ENCODE results near the gene CALCOCO1. TPM values are rescaled to one million over a fixed set of nuclear protein-coding genes. Genes with fewer than 3 reads are reported as not detected.

The CALCOCO1 gene
- total RNA-seq, 6 donors from 2014 or later, result 147 to 605 (median 204) TPM

DNA sequence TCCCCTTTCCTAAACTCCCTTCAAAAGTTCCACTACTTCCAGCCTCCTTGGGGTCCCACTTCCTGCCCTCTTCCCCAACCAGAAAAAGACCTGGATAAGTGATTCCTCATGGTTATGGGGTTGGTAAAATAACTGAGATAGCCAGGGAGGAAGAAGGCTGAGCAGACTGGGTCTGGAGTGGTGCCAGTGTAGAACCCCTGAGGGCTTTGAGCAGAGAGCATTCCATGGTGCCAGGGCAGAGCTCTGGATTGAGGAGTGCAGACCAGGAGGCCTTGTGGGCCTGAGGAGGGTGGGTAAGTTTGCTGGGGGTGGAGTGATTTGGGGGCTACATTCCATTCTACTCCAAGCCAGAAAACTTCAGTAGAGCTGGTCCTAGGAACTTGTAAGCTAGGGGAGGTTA lies 34.1 kb upstream of the CALCOCO1 start:
- peaks cover 0 to 5% (median 0%) of the 10 kb centered on the region in 4 donors for H3K27me3 ChIP-seq
- H3K4me3 ChIP-seq, result no peak overlapping the region

GRCh38 chr12:53759261-53759660 lies 32.0 kb upstream of the CALCOCO1 start:
- ATAC-seq (ENCODE audit: low FRiP score in 2 of 2) (no peak), DNase-seq (no peak)
- H3K36me3 ChIP-seq, result no peaks in the 10 kb centered on the region
- H3K27ac ChIP-seq, result no peak overlapping the region
- H3K27me3 ChIP-seq, result peaks cover 0 to 5% (median 0%) of the 10 kb centered on the region in 4 donors
- no peaks in the 10 kb centered on the region for H3K9me3 ChIP-seq
- WGBS, 2 donors, result 79 to 81% methylated on average over 2 of the region's 2 CpGs
- TF ChIP-seq, protein P1, sequence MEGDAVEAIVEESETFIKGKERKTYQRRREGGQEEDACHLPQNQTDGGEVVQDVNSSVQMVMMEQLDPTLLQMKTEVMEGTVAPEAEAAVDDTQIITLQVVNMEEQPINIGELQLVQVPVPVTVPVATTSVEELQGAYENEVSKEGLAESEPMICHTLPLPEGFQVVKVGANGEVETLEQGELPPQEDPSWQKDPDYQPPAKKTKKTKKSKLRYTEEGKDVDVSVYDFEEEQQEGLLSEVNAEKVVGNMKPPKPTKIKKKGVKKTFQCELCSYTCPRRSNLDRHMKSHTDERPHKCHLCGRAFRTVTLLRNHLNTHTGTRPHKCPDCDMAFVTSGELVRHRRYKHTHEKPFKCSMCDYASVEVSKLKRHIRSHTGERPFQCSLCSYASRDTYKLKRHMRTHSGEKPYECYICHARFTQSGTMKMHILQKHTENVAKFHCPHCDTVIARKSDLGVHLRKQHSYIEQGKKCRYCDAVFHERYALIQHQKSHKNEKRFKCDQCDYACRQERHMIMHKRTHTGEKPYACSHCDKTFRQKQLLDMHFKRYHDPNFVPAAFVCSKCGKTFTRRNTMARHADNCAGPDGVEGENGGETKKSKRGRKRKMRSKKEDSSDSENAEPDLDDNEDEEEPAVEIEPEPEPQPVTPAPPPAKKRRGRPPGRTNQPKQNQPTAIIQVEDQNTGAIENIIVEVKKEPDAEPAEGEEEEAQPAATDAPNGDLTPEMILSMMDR (IDR thresholded peaks at IDR 0.05), result no peak
- TF ChIP-seq EP300 (IDR thresholded peaks at IDR 0.05), result no peak
- TF ChIP-seq POLR2AphosphoS5 (IDR thresholded peaks at IDR 0.05), result no peak
- no peak for TF ChIP-seq POLR2A (IDR thresholded peaks at IDR 0.05)
- peaks cover 4 to 22% (median 11%) of the 10 kb centered on the region in 4 donors for H3K4me1 ChIP-seq
- H3K4me3 ChIP-seq, result no peak overlapping the region

More for the DNA sequence above, 34.1 kb upstream of the CALCOCO1 start:
- H3K27ac ChIP-seq, result no peak overlapping the region
- no peaks in the 10 kb centered on the region for H3K36me3 ChIP-seq
- TF ChIP-seq, protein P1 (IDR thresholded peaks at IDR 0.05), result no peak
- TF ChIP-seq EP300 (IDR thresholded peaks at IDR 0.05), result no peak
- no peak for TF ChIP-seq POLR2AphosphoS5 (IDR thresholded peaks at IDR 0.05)
- no peak for TF ChIP-seq POLR2A (IDR thresholded peaks at IDR 0.05)
- DNase-seq (no peak), ATAC-seq (ENCODE audit: low FRiP score in 2 of 2) (no peak)
- H3K9me3 ChIP-seq, result no peaks in the 10 kb centered on the region
- H3K4me1 ChIP-seq, result peaks cover 4 to 8% (median 6%) of the 10 kb centered on the region in 4 donors

GRCh38 chr12:53758730-53759103 lies 31.5 kb upstream of the CALCOCO1 start:
- no peak for ATAC-seq (ENCODE audit: low FRiP score in 2 of 2)
- DNase-seq, result no peak
- peaks cover 0 to 5% (median 0%) of the 10 kb centered on the region in 4 donors for H3K27me3 ChIP-seq

DNA sequence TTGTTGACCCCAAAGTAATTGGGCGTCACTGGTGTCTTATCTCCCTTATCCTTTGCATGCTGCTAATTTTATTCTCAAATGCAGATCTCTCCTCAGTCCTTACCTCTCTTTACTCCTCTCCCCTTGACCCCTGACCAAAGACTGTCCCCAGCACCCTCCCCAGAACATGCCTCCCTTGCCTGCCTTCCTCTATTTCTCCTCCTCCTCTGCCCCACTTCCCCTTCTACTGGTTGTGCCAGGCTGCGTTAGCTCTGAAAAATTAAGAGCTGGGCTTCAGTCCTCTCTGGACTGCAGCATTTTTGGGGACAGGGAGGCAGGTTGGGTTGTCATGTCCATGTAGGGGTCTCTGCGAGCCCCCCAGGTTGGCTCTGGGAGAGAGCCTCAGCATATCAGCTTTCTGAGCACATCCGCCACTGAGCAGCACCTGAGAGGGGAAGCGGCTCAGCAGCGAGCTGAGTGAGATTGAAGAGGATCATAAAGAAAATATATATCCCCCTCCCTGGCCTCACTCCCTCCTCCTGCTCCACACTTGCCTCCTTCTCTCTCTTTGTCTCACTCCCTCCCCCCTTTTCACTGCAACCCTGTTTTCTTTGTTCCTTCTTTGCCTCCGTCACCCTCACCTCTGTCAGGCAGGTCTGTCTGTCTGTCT lies 31.0 kb upstream of the CALCOCO1 start:
- H3K4me3 ChIP-seq, result no peak overlapping the region
- no peaks in the 10 kb centered on the region for H3K9me3 ChIP-seq
- DNase-seq (no peak), ATAC-seq (ENCODE audit: low FRiP score in 2 of 2) (no peak)
- H3K4me1 ChIP-seq, result peaks cover 4 to 28% (median 12%) of the 10 kb centered on the region in 4 donors
- 50 to 54% methylated on average over 7 of the region's 7 CpGs for WGBS, 2 donors
- H3K27ac ChIP-seq, result no peak overlapping the region
- TF ChIP-seq POLR2AphosphoS5 (IDR thresholded peaks at IDR 0.05) (no peak), POLR2A (IDR thresholded peaks at IDR 0.05) (no peak), EP300 (IDR thresholded peaks at IDR 0.05) (no peak)
- TF ChIP-seq, protein P1 (IDR thresholded peaks at IDR 0.05), result no peak
- H3K27me3 ChIP-seq, result peaks cover 0 to 5% (median 0%) of the 10 kb centered on the region in 4 donors
- H3K36me3 ChIP-seq, result no peaks in the 10 kb centered on the region

More at GRCh38 chr12:53758730-53759103, 31.5 kb upstream of the CALCOCO1 start:
- no peaks in the 10 kb centered on the region for H3K36me3 ChIP-seq
- no peak for TF ChIP-seq POLR2AphosphoS5 (IDR thresholded peaks at IDR 0.05)
- H3K4me1 ChIP-seq, result peaks cover 4 to 26% (median 12%) of the 10 kb centered on the region in 4 donors
- no peaks in the 10 kb centered on the region for H3K9me3 ChIP-seq
- no peak overlapping the region for H3K4me3 ChIP-seq
- 54 to 57% methylated on average over 8 of the region's 8 CpGs for WGBS, 2 donors
- no peak overlapping the region for H3K27ac ChIP-seq

DNA sequence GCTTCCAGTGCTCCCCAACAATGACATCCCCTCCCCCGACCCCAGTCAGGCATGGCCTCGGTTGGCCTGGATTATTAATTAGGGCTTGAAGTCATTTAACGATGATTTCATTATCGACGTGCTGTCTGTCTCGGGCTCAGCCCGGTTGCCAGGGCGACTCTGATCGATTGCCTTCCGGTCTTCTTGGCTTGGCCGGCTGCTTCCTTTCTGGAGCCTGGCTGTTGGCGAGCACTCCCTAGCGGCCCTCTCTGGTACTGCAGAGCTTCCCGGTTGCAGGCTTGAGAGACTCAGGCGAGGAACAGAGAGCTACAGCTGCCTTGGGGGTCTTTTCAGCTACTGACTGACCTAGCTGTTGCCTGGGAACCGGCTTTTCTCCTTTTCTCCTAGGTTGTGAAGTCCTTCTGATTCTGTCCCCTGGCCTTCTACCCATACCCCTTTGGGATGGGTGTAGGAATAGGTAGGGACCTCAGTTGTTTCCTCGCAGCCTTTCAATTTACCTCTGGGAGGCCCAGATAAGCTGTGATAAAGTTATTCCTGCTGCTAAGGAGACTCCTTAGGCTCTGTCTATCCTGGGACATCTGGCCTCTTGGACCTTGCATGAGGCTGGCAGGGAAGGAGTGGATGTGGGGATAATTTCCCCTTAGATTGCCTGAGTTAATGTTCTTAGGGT lies 30.0 kb upstream of the CALCOCO1 start:
- H3K27ac ChIP-seq, result no peak overlapping the region
- peak in 1 of 2 donors; percentile 81 for DNase-seq
- H3K4me3 ChIP-seq, result peak overlapping the region in 1 of 4 donors; percentile 8
- H3K9me3 ChIP-seq, result no peaks in the 10 kb centered on the region
- no peaks in the 10 kb centered on the region for H3K36me3 ChIP-seq
- WGBS, 2 donors, result 10 to 11% methylated on average over 12 to 17 of the region's 17 CpGs
- peak; percentile 72 to 89 for ATAC-seq (ENCODE audit: low FRiP score in 2 of 2)
- peaks cover 0 to 7% (median 0%) of the 10 kb centered on the region in 4 donors for H3K27me3 ChIP-seq
- peaks cover 4 to 30% (median 12%) of the 10 kb centered on the region in 4 donors for H3K4me1 ChIP-seq
- TF ChIP-seq POLR2A (IDR thresholded peaks at IDR 0.05), result no peak
- TF ChIP-seq, protein P1 (IDR thresholded peaks at IDR 0.05), result peak; percentile 76 to 92 (median 84)
